HG03108 (cell line): ENCODE data around the gene SCGB1C1.

ENCODE experiments used
- ATAC-seq: cut with Tn5 transposase; IDR thresholded peaks from one replicate; pipeline ENCODE4 v1.9.1; 2021; ENCODE audit warnings: moderate library complexity; ENCODE audit not compliant: unreplicated experiment

The SCGB1C1 gene

DNA sequence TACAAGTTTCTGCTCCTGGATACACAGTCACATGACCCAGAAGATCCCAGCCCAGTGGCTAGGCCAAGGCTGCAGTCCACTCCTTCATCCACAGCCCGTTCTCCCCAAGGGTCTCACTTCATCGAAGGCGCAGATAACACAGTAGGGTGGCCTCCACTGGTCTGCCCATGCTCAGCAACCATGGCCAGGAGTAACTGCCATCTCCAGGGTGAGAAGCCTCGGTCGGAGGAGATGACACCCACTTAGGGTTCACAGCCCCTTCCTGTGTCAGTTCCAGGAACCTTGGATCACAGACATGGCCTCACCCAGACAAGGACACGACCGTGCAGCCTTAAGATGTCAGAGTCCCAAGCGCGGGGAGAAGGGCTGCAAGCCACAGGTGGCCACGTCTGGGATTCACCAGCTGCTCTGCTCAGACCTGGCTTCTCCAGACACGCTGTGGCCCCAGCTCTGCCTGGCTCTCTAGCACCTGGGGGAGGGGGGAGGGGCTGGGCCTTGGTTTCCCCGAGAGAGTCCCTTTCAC lies 11.8 kb downstream of the SCGB1C1 start:
- ATAC-seq, result no peak

- no peak for ATAC-seq
These were observed 12.5 kb downstream of the SCGB1C1 start for GRCh38 chr11:205221-206001.

GRCh38 chr11:206002-206384 lies 13.1 kb downstream of the SCGB1C1 start:
- ATAC-seq, result no peak

DNA sequence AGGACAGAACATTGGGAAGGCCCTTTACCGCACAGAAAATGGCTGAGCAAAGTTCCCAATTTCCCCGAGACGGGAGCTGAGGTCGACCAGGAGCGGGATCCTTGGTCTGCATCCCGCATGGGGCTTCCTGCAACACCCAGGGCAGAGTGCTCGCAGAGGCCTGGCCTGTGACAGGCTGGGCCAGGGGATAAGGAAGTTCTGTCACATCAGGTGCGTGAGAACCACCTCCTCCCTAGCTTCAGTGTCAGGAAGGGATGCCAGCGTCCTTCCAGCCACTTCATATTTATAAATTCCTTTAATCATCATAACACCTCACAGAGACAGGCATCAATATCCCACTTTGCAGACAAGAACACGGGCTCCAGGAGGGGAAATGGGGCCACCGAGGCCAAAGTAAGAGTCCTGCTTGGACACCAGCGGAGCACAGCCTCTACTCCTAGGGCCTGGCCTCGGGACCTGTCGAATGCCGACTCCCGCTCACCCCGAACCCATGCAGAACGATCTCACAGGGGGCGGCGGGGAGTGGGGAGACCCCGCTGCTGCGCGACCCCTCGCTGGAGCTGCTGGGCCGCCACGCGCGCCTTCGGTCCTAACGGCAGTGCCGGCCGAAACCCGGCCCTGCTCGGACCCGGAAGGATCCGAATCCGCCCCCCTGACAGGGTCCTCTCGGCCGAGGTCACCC lies 13.8 kb downstream of the SCGB1C1 start:
- ATAC-seq, result no peak

DNA sequence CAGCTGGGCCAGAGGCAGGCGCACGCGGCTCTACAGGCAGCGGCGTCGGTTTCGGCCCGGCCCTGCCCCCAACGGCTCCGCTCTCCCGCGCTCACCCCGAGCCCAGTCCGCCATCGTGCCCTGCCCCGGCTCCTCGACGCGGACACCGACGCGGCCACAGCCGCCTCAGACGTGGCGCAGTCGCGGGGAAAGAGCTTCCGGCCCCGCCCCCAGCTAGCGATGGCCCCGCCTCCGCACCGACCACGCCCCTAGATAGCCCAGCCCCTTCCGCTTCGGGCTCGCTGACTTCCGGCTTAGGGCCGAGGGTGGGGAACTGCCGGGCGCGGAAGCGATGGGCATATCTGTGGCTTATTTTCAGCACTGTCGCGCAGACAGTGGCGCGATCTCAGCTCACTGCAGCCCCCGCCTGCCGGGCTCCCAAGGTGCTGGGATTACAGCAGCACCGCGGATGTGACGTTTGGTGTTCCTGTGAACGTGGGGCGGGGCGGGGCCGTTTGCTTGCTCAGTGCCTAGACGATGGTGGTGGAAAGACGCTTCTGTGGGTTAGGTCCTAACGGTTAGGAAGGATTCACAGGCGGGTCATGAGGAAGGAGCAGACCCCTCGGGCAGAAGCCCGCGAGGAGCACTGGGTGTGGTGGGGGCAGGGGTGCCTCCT lies 14.5 kb downstream of the SCGB1C1 start, which contains the start of the genes BET1L and RIC8A:
Gene BET1L (minus strand): TSS at position 192 of the 655 bp plus-strand sequence. CDS start 78 bp downstream, at position 114.
Gene RIC8A (plus strand): TSS at position 501 of the 655 bp plus-strand sequence. CDS start 1,147 bp downstream, outside the sequence.
- ATAC-seq, result peak; percentile 71

GRCh38 chr11:207863-208180 lies 14.9 kb downstream of the SCGB1C1 start:
- no peak for ATAC-seq

DNA sequence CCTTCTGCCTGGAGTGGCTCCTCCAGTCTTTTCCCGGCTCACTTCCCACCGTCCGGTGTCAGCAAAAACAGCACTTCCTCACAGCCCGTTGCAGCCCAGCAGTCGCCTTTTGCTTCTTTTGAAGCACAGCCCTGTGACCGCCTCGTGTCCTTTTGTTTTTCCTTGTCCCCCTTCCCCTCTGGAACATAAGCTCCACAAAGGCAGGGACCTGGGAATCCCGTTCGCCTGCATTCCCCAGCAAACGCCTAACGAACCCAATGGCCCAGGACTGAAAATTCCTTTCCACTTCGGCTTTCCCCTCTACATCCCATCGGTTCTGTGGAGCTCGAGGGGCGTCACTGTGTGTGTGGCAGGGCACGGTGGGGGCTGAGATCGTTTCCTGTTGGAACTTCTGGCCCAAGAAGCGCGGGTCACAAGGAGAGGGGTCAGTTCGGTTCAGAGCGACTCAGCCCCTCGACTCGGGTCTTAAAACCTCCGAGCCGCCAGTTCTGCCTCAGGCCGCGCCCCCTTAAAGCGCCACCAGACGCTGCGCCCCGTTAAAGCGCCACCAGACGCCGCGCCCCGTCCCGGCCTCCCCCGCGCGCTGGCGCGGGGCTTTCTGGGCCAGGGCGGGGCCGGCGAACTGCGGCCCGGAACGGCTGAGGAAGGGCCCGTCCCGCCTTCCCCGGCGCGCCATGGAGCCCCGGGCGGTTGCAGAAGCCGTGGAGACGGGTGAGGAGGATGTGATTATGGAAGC lies 15.5 kb downstream of the SCGB1C1 start:
- ATAC-seq, result peak; percentile 35

DNA sequence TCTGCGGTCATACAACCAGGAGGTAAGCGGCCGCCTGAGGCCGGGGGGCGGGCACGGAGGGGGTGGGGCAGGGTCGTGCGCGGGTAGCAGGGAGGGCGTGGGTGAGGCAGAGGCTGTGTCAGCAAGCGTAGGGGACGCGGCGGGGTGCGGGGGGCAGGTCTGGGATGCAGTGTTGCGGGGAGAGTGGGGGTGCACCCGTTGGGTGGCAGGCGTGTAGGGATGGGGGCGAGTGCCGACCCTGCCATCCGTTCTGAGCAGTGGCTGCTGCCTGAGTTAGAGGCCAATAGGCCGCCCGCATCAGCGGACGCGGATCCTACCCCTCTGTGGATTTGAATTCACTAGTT lies 16.0 kb downstream of the SCGB1C1 start:
- ATAC-seq, result no peak

DNA sequence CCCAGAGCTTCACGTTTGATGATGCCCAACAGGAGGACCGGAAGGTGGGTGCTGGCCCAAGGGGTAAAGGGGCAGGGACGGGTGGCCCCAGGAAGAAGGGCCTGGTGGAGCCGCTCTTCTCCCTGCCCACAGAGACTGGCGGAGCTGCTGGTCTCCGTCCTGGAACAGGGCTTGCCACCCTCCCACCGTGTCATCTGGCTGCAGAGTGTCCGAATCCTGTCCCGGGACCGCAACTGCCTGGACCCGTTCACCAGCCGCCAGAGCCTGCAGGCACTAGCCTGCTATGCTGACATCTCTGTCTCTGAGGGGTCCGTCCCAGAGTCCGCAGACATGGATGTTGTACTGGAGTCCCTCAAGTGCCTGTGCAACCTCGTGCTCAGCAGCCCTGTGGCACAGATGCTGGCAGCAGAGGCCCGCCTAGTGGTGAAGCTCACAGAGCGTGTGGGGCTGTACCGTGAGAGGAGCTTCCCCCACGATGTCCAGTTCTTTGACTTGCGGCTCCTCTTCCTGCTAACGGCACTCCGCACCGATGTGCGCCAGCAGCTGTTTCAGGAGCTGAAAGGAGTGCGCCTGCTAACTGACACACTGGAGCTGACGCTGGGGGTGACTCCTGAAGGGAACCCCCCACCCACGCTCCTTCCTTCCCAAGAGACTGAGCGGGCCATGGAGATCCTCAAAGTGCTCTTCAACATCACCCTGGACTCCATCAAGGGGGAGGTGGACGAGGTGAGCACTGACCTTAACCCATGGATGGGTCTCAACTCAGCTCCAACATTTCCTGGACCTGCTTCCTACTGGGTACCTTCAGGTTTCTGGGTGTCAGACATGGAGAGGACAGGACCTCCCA lies 16.6 kb downstream of the SCGB1C1 start:
- ATAC-seq, result no peak

DNA sequence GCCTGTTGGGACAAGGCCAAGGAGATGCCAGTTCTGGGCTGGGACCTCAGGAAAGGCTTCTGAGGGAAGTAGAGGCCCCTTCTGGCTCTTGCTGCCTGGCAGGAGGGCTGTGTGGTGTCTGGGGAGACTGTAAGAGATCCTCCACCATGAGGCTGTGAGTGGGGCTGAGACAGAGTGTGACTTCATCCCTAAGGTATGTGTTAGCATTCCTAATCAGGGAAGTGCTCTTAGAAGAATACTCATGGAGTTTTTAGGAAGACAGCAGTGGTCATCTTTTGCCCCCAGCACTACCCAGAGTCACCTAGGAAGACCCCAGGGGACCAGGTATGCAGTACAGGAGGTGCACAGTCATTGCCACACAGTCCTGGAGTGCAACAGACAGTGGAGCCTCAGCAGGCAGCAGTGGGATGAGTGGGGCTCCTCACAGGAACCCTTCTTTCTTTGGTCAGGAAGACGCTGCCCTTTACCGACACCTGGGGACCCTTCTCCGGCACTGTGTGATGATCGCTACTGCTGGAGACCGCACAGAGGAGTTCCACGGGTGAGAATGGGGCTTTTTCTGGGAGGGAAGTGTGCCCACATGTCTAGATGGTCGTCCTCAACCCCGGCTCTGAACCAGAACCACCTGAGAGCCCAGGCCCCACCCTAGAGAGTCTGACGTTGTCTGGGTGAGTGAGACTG lies 17.4 kb downstream of the SCGB1C1 start:
- no peak for ATAC-seq

DNA sequence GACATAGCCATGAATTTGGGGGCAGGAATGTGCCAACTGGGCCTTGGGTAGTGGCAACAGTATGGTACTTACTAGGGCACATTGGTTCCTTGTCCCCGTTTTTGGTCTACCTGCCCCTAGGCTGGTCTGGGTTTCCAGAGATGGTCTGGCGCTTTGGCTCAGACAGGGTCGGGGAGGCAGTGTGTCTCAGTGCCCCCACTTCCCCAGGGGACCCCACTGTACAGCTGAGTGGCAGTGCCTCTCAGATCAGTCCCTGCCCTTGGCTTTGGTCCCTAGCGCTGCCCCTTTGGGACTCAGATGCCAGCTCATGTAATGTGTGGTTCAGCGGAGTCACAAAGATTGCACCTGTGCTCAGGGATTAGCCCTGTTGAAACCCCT lies 17.9 kb downstream of the SCGB1C1 start:
- no peak for ATAC-seq

DNA sequence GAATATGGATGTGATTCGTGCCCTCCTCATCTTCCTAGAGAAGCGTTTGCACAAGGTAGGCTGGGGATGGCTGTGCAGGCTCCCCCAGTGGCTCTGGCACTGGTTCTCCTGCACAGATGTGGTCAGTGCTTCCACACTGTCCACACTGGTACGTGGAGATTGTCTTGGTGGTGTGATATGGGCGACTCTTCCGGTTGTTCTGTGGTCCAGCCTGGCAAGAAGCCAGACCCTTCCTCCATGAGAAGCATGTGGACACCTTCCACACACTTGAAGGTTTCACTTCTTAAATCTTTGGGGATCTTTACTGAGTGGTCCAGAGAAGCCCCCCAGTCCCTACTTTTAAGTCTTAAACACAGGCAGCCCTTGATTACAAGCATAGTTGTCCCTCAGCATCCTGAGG lies 18.4 kb downstream of the SCGB1C1 start:
- no peak for ATAC-seq

DNA sequence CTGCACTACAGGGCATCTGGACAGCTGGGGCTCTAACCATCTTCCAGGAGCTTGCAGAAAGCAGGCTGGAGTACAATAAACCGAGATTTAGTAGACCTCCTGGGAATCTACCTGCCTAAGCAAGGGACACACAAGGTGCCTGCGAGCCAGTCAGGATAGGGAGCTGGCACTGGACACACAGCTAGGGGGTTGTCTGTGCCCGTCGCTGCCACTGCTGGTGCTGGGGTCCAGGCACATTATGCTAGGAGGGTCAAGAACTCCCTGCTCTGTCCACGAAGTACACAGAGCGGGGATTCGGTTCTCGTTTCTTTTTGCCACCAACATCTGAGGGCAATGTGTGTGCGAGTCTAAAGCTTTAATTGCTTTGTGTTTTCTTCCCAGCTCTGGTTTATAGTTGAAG lies 18.9 kb downstream of the SCGB1C1 start:
- ATAC-seq, result no peak

DNA sequence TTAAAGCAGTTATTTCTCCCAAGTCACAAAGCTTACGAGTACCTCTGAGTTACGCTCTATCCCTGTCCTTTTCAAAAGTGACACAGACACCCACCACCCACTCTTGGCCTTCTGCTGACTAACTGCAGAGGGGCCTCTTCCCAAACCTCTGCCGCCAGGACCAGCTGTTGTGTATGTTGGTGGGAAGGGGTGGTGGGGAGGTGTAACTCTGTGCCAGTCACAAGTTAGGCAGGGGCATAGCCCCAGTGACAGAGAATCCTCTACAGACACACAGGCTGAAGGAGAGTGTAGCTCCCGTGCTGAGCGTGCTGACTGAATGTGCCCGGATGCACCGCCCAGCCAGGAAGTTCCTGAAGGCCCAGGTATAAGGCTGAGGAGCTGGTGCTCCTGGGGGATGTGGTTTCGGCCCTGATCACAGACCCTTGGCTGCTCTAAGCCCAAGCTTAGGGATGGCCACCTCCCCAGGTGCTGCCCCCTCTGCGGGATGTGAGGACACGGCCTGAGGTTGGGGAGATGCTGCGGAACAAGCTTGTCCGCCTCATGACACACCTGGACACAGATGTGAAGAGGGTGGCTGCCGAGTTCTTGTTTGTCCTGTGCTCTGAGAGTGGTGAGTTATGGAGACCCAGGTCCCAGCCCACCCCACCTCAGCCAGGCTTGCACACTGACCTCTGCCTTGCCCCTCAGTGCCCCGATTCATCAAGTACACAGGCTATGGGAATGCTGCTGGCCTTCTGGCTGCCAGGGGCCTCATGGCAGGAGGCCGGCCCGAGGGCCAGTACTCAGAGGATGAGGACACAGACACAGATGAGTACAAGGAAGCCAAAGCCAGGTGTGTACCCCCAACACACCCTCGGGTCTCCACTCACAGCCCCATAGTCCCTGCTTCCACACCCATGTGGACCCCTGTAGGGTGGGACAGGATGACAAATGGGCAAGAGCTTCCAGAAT lies 19.5 kb downstream of the SCGB1C1 start:
- ATAC-seq, result no peak

GRCh38 chr11:213111-213510 lies 20.2 kb downstream of the SCGB1C1 start:
- no peak for ATAC-seq

DNA sequence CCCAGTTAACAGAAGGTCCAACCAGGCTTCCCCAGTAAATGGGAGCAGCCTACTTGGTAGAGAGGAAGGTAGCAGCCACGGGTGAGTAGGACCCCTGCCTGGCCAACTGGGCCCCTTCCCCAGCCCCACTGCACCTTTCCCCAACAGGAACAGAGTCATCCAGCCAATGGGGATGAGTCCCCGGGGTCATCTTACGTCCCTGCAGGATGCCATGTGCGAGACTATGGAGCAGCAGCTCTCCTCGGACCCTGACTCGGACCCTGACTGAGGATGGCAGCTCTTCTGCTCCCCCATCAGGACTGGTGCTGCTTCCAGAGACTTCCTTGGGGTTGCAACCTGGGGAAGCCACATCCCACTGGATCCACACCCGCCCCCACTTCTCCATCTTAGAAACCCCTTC lies 21.2 kb downstream of the SCGB1C1 start:
- ATAC-seq, result no peak

- ATAC-seq, result no peak
These were observed 22.7 kb downstream of the SCGB1C1 start for GRCh38 chr11:215581-216037.
